Lower leg skin (tissue), 3 donors: ENCODE results near the gene ZSCAN22.

Source experiments
- CTCF ChIP-seq, 3 donors: fragments of 450-650 bp; IDR thresholded peaks; one replicate each; pipeline ENCODE4 v1.5.1; 2016; ENCODE audit warnings: antibody characterized with exemption in 3 of 3, mild to moderate bottlenecking in 3 of 3, moderate library complexity in 2 of 3
- POLR2A ChIP-seq, 2 donors: fragments of 450-650 bp; IDR thresholded peaks; one replicate each; pipeline ENCODE4 v1.6.1; 2016 to 2017; ENCODE audit warnings: antibody characterized with exemption in 2 of 2, mild to moderate bottlenecking in 1 of 2, moderate library complexity in 1 of 2

GRCh38 chr19:58338336-58338735 is 11.5 kb downstream of the ZSCAN22 start:
- no peak for TF ChIP-seq POLR2A (IDR thresholded peaks at IDR 0.05)
- TF ChIP-seq CTCF (IDR thresholded peaks at IDR 0.05) = no peak
